GM12801 (cell line): ENCODE measurements around the gene BBX.

ENCODE experiments used
- TF ChIP-seq, protein P1 (sequence below): IDR thresholded peaks from one replicate; pipeline ENCODE4 v1.5.1; 2011; ENCODE audit warnings: control low read depth; ENCODE audit not compliant: insufficient read length; ENCODE audit errors: extremely low read depth

BBX gene

DNA sequence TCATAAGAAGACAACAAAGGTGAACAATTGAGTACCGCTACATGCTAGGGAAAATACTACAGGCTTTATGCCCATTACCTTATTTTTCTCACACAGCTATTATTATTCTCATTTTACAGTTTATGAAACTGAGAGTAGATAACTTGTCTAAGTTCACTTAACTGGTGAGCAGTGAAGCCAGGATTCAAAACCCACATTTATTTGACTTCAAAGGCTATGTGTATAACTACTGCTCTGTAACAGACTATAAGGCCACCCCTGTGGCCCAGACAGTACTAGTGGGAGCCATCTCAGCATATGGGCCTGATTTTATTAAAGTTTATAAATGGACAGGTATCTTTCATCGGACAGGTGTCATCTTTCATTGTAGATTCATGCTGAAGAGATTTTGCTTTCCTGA, 14.4 kb upstream of the BBX start:
- TF ChIP-seq, protein P1, sequence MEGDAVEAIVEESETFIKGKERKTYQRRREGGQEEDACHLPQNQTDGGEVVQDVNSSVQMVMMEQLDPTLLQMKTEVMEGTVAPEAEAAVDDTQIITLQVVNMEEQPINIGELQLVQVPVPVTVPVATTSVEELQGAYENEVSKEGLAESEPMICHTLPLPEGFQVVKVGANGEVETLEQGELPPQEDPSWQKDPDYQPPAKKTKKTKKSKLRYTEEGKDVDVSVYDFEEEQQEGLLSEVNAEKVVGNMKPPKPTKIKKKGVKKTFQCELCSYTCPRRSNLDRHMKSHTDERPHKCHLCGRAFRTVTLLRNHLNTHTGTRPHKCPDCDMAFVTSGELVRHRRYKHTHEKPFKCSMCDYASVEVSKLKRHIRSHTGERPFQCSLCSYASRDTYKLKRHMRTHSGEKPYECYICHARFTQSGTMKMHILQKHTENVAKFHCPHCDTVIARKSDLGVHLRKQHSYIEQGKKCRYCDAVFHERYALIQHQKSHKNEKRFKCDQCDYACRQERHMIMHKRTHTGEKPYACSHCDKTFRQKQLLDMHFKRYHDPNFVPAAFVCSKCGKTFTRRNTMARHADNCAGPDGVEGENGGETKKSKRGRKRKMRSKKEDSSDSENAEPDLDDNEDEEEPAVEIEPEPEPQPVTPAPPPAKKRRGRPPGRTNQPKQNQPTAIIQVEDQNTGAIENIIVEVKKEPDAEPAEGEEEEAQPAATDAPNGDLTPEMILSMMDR = no peak

DNA sequence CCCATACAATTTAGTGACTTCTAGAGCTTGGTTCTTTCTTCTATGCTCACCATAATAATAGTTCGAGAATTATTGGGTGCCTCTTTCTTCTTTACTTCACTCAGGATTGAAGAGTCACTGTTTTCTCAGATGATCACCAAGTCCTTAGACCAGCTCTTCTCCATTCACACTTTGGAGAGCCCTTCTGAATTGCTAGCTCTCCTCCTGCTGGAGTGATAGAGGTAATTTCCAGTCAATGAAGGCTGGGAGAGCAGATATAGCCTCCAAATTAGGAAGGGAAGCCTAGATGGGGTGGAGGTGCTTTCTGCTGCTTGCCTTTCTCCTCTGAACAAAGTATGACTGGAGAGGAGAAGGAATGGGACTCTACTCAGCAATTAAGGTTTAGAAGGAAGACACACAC, 10.7 kb upstream of the BBX start:
- TF ChIP-seq, protein P1 = no peak

DNA sequence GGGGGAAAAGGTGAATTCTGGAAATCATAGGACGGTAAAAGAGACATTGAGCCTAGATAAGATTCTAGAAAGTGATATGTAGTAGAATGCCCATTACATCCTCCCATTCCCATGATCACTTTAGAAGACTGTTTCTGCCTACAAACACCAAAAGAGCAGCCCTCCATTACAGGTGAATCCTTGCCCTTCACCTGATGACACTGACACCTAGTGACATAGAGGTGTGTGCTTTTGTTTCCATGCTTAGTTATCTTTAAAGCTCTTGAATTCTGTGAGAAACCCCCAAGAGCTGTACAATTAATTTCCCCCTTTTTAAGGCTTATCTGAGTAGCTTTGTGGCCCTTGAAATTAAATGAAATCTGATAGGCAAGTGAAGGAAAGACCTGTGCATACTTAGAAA, 8.3 kb upstream of the BBX start:
- TF ChIP-seq, protein P1 = no peak

DNA sequence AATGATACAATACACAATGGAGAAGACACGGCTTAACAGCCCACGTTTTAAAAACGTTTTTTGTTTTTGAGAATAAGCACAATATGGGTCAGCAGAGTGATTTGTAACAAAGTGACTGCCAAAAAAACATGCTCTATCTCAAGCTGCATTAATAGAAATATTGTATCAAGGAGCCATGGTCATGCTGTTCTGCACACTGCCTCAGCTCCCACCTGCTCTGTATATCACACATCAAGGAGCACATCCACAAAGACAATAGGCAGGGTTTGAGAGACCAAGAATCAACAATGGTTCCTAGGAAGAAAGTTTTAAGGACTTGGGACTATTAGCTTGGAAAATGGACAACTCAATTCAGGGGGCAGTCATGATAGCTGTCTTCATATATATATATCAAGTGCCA, 6.3 kb upstream of the BBX start:
- TF ChIP-seq, protein P1 = no peak

DNA sequence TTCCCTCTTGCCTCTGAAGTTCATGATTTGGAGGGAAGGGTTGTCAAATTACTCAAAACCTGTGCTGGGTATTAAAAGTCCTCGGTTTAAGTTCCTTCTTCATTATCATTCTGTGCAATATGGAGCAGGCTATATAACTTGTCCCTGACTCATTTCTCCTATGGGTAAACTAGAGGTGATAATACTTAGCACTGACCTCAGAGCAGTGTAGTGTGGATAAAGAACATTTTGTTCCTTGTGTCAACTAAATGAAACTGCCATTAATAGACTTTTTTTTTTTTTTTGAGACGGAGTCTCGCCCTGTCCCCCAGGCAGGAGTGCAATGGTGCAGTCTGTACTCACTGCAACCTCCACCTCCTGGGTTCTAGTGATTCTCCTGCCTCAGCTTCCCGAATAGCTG, 2.2 kb upstream of the BBX start:
- TF ChIP-seq, protein P1 = no peak

DNA sequence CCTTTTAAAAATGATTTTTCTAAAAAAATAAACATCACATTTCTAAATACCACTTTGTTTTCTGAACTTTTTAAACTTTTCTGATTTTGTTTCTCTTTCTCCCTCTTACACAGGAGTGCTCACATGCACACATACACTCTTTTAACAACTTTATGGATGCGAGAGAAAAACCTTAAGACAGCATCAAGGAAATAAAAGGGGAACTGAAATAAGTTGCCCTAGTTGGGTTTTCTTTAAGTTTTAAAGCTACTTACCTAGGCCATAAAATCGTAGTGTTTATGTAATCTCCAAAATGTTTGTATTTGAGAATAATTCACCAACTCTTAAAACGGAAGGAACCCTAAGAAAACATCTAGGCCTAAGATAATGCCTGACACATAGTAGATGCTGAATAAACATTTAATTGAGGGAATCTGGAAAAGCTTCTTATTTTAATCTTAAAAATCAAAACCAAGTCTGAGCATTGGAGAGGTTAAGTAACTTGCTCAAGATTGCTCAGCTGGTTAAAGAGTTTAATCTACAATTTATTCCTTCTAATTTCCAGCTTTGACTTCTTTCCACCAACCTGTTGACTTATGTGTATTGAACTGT, 1.2 kb upstream of the BBX start:
- TF ChIP-seq, protein P1 = no peak

DNA sequence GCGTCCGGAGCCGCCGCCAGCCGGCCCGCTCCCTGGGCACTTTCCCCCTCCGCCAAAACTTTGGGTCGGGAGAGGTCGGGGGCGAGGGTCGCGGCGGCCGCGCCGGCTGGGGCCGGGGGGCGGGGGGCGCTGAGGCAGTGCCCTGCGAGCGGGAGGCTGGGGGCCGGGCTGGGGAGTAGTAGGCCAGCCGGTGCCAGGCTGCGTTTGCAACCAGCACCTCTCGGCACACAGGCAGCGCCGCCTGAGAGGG, 452 bp downstream of the BBX start:
- TF ChIP-seq, protein P1 = no peak
